H9 (cell line): ENCODE data around the gene NKX3-2. TPM values are rescaled to one million over a fixed set of nuclear protein-coding genes. Genes with fewer than 3 reads are reported as not detected.
A peak's percentile ranks its signal among the peaks of the same experiment; 100 is the strongest.

Source experiments
- DNase-seq: peaks from one replicate; pipeline ENCODE4 v3.0.0-alpha.2; 2017
- H2AFZ ChIP-seq: one replicate; pipeline ENCODE4 v1.6.1; 2013; ENCODE audit warnings: mild to moderate bottlenecking, low read length, control low read depth, moderate library complexity
- H2AK5ac ChIP-seq: 2 replicates; pipeline ENCODE4 v1.6.1; 2013; ENCODE audit warnings: low read length, control low read depth, mixed read lengths; ENCODE audit not compliant: insufficient read length
- H2BK120ac ChIP-seq: one replicate; pipeline ENCODE4 v1.6.1; 2013; ENCODE audit warnings: low read depth, mild to moderate bottlenecking, low read length, control low read depth, inconsistent platforms; ENCODE audit not compliant: poor library complexity, severe bottlenecking
- H2BK12ac ChIP-seq: 2 replicates; pipeline ENCODE4 v1.6.1; 2013; ENCODE audit warnings: low read length, control low read depth, mixed read lengths, low read depth; ENCODE audit not compliant: insufficient read length
- H2BK15ac ChIP-seq: 2 replicates; pipeline ENCODE4 v1.6.1; 2013; ENCODE audit warnings: low read depth, low read length, control low read depth
- H2BK20ac ChIP-seq: one replicate; pipeline ENCODE4 v1.6.1; 2013; ENCODE audit warnings: low read depth, mild to moderate bottlenecking, low read length, control low read depth, inconsistent platforms; ENCODE audit not compliant: poor library complexity, severe bottlenecking
- H2BK5ac ChIP-seq: 2 replicates; pipeline ENCODE4 v1.6.1; 2013; ENCODE audit warnings: low read length, control low read depth, mixed read lengths; ENCODE audit not compliant: insufficient read length
- H3K14ac ChIP-seq: 2 replicates; pipeline ENCODE4 v1.6.1; 2013; ENCODE audit warnings: low read length, control low read depth; ENCODE audit not compliant: insufficient read depth
- H3K18ac ChIP-seq: 2 replicates; pipeline ENCODE4 v1.6.1; 2013; ENCODE audit warnings: low read depth, mild to moderate bottlenecking, mixed read lengths, low read length, control low read depth; ENCODE audit not compliant: insufficient read length
- H3K23ac ChIP-seq: 2 replicates; pipeline ENCODE4 v1.6.1; 2013; ENCODE audit warnings: low read length, control low read depth, mixed read lengths, low read depth; ENCODE audit not compliant: insufficient read length
- H3K23me2 ChIP-seq: 2 replicates; pipeline ENCODE4 v1.6.1; 2013; ENCODE audit warnings: low read depth, mild to moderate bottlenecking, mixed read lengths, low read length, control low read depth; ENCODE audit not compliant: insufficient read length, poor library complexity, severe bottlenecking
- H3K27ac ChIP-seq: 2 replicates; pipeline ENCODE4 v1.5.1; 2013; ENCODE audit warnings: low read length, control low read depth, mixed read lengths, low read depth; ENCODE audit not compliant: insufficient read length
- H3K27me3 ChIP-seq: 2 replicates; pipeline ENCODE4 v1.6.1; 2013; ENCODE audit warnings: low read length, control low read depth, inconsistent platforms; ENCODE audit not compliant: insufficient read depth
- H3K4ac ChIP-seq: 2 replicates; pipeline ENCODE4 v1.6.1; 2013; ENCODE audit warnings: low read depth, mild to moderate bottlenecking, control low read depth, inconsistent platforms, low read length, moderate library complexity
- H3K4me1 ChIP-seq: 2 replicates; pipeline ENCODE4 v1.6.1; 2013; ENCODE audit warnings: low read length, control low read depth, inconsistent platforms; ENCODE audit not compliant: insufficient read depth
- H3K4me2 ChIP-seq: 2 replicates; pipeline ENCODE4 v1.6.1; 2013; ENCODE audit warnings: low read length, control low read depth, mixed read lengths; ENCODE audit not compliant: insufficient read length, insufficient read depth
- H3K56ac ChIP-seq: 2 replicates; pipeline ENCODE4 v1.6.1; 2013; ENCODE audit warnings: low read depth, mild to moderate bottlenecking, mixed read lengths, low read length, control low read depth; ENCODE audit not compliant: insufficient read length
- H3K79me1 ChIP-seq: 2 replicates; pipeline ENCODE4 v1.6.1; 2013; ENCODE audit warnings: low read depth, mild to moderate bottlenecking, moderate library complexity, low read length, control low read depth, inconsistent platforms; ENCODE audit not compliant: insufficient read depth, poor library complexity, severe bottlenecking
- H3K79me2 ChIP-seq: 2 replicates; pipeline ENCODE4 v1.6.1; 2013; ENCODE audit warnings: low read length, control low read depth, inconsistent platforms; ENCODE audit not compliant: insufficient read depth
- H3K9ac ChIP-seq: 2 replicates; pipeline ENCODE4 v1.6.1; 2013; ENCODE audit warnings: low read length, control low read depth, mixed read lengths; ENCODE audit not compliant: insufficient read length; ENCODE audit errors: extremely low read depth
- H3K9me3 ChIP-seq: one replicate; pipeline ENCODE4 v1.6.1; 2013; ENCODE audit warnings: low read depth, low read length, inconsistent platforms; ENCODE audit not compliant: control insufficient read depth
- H3T11ph ChIP-seq: one replicate; pipeline ENCODE4 v1.6.1; 2013; ENCODE audit warnings: mild to moderate bottlenecking, low read length, control low read depth, inconsistent platforms
- H4K20me1 ChIP-seq: one replicate; pipeline ENCODE4 v1.6.1; 2013; ENCODE audit not compliant: control insufficient read depth, insufficient read length, insufficient read depth
- H4K5ac ChIP-seq: 2 replicates; pipeline ENCODE4 v1.6.1; 2013; ENCODE audit warnings: low read depth, mild to moderate bottlenecking, mixed read lengths, low read length, control low read depth; ENCODE audit not compliant: insufficient read length
- H4K8ac ChIP-seq: replicated peaks from 2 replicates; pipeline ENCODE4 v1.6.1; 2013; ENCODE audit warnings: low read length, control low read depth, mixed read lengths, low read depth; ENCODE audit not compliant: insufficient read length
- H4K91ac ChIP-seq: 2 replicates; pipeline ENCODE4 v1.6.1; 2013; ENCODE audit warnings: low read depth, mild to moderate bottlenecking, moderate library complexity, mixed read lengths, low read length, control low read depth; ENCODE audit not compliant: insufficient read length
- H3K27ac Mint-ChIP-seq, 3 experiments: 2 replicates in 2 of 3; 3 replicates in 1 of 3; pipeline ENCODE4 v1.8.0; 2020 to 2021; ENCODE audit warnings: mixed read lengths in 3 of 3, mild to moderate bottlenecking in 1 of 3, moderate library complexity in 1 of 3
- H3K27me3 Mint-ChIP-seq: 2 replicates; pipeline ENCODE4 v1.8.0; 2021; ENCODE audit warnings: low read depth, mild to moderate bottlenecking, moderate library complexity, mixed read lengths
- H3K36me3 Mint-ChIP-seq, 3 experiments: 2 replicates in 2 of 3; 3 replicates in 1 of 3; pipeline ENCODE4 v1.8.0; 2020 to 2021; ENCODE audit warnings: low read depth in 3 of 3, mixed read lengths in 3 of 3; ENCODE audit not compliant: insufficient read depth in 1 of 3
- H3K4me1 Mint-ChIP-seq, 2 experiments: 2 replicates each; pipeline ENCODE4 v1.8.0; 2020; ENCODE audit warnings: mixed read lengths in 2 of 2
- H3K4me3 Mint-ChIP-seq, 2 experiments: 2 replicates in 1 of 2; 3 replicates in 1 of 2; pipeline ENCODE4 v1.8.0; 2020 to 2021; ENCODE audit warnings: mild to moderate bottlenecking in 2 of 2, mixed read lengths in 2 of 2, moderate library complexity in 1 of 2
- H3K9me3 Mint-ChIP-seq, 2 experiments: 2 replicates in 1 of 2; 3 replicates in 1 of 2; pipeline ENCODE4 v1.8.0; 2020; ENCODE audit warnings: mild to moderate bottlenecking in 2 of 2, mixed read lengths in 2 of 2, moderate library complexity in 1 of 2
- WGBS: extraction: QIAGEN DNeasy Blood & Tissue Kit; methylation state at CpG from one replicate; pipeline ENCODE4 v1.1.7; 2013; ENCODE audit warnings: missing lambda C conversion rate, low lambda C conversion rate, mixed read lengths; ENCODE audit not compliant: insufficient read length; ENCODE audit errors: extremely low coverage; 5-methylcytosine and 5-hydroxymethylcytosine counted together
- total RNA-seq: library from RNA; stranded (reverse); gene quantifications from 2 replicates; pipeline ENCODE4 v1.2.1, GENCODE V29; 2021
- TF ChIP-seq, protein P1 (sequence below): fragments of 200-600 bp; sonication (generic); conservative IDR thresholded peaks from 3 replicates; pipeline ENCODE4 v1.8.0; 2021; ENCODE audit warnings: antibody characterized with exemption, mild to moderate bottlenecking

The NKX3-2 gene
- total RNA-seq, 1 experiment from 2014 or later: 1.9 TPM

- Histone ChIP-seq H3K4ac (no peak overlapping the region), H2AK5ac (no peak overlapping the region), H3K4me1 (peaks cover 4% of the 10 kb centered on the region), H4K8ac (no peak overlapping the region), H3K4me2 (no peak overlapping the region), H3K14ac (no peak overlapping the region), H3K18ac (no peak overlapping the region), H2BK15ac (no peak overlapping the region), H3K79me1 (no peaks in the 10 kb centered on the region), H2BK20ac (no peak overlapping the region), H4K91ac (no peak overlapping the region), H2AFZ (no peak overlapping the region), H3K79me2 (no peaks in the 10 kb centered on the region), H3K23ac (no peak overlapping the region), H3K23me2 (peaks cover 5% of the 10 kb centered on the region), H3K56ac (no peak overlapping the region), H2BK12ac (no peak overlapping the region), H2BK5ac (no peak overlapping the region), H3K27ac (no peak overlapping the region), H3K27me3 (peaks cover 100% of the 10 kb centered on the region), H3K9ac (no peak overlapping the region), H4K5ac (no peak overlapping the region), H3T11ph (no peak overlapping the region), H4K20me1 (peaks cover 3% of the 10 kb centered on the region), H3K9me3 (no peaks in the 10 kb centered on the region), H2BK120ac (no peak overlapping the region)
- Mint-ChIP-seq H3K36me3 (no peaks in the 10 kb centered on the region), H3K9me3 (peaks cover 3 to 8% of the 10 kb centered on the region in 2 experiments), H3K4me3 (peak overlapping the region in 1 of 2 experiments; percentile 50; a peak in 2 of 5 replicates), H3K27ac (no peak overlapping the region), H3K27me3 (peaks cover 100% of the 10 kb centered on the region), H3K4me1 (peaks cover 38 to 54% of the 10 kb centered on the region in 2 experiments)
- WGBS: no CpG with 5 or more reads among the region's 16 CpGs
- TF ChIP-seq, protein P1, sequence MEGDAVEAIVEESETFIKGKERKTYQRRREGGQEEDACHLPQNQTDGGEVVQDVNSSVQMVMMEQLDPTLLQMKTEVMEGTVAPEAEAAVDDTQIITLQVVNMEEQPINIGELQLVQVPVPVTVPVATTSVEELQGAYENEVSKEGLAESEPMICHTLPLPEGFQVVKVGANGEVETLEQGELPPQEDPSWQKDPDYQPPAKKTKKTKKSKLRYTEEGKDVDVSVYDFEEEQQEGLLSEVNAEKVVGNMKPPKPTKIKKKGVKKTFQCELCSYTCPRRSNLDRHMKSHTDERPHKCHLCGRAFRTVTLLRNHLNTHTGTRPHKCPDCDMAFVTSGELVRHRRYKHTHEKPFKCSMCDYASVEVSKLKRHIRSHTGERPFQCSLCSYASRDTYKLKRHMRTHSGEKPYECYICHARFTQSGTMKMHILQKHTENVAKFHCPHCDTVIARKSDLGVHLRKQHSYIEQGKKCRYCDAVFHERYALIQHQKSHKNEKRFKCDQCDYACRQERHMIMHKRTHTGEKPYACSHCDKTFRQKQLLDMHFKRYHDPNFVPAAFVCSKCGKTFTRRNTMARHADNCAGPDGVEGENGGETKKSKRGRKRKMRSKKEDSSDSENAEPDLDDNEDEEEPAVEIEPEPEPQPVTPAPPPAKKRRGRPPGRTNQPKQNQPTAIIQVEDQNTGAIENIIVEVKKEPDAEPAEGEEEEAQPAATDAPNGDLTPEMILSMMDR: no peak
- DNase-seq: no peak
Observed at GRCh38 chr4:13538427-13538973, 5.8 kb downstream of the NKX3-2 start.
